H1 (cell line): ENCODE data around the gene TMCC1. TPM values are rescaled to one million over a fixed set of nuclear protein-coding genes. Genes with fewer than 3 reads are reported as not detected.

Experiments used
- ASH2L ChIP-seq: fragments of 200-600, 300-600 bp; sonication (generic); IDR thresholded peaks from one replicate; pipeline ENCODE4 v1.7.1; 2017; ENCODE audit warnings: low read length
- KDM4A ChIP-seq: IDR thresholded peaks from one replicate; pipeline ENCODE4 v1.7.1; 2012; ENCODE audit warnings: low read depth, mild to moderate bottlenecking, moderate library complexity, low read length, inconsistent platforms; ENCODE audit not compliant: severe bottlenecking
- PHF8 ChIP-seq: fragments of 200-600 bp; sonication (generic); conservative IDR thresholded peaks from 2 replicates; pipeline ENCODE4 v1.7.1; 2012; ENCODE audit warnings: low read depth, mild to moderate bottlenecking, inconsistent platforms, low read length, moderate library complexity
- RBBP5 ChIP-seq: IDR thresholded peaks from 2 replicates; pipeline ENCODE4 v1.7.1; 2012; ENCODE audit warnings: low read depth, mild to moderate bottlenecking, inconsistent platforms, low read length, moderate library complexity, borderline replicate concordance
- SIRT6 ChIP-seq: IDR thresholded peaks from one replicate; pipeline ENCODE4 v1.7.1; 2012; ENCODE audit warnings: low read length, inconsistent platforms
- SP4 ChIP-seq: IDR thresholded peaks from 2 replicates; pipeline ENCODE4 v1.6.1; 2012; ENCODE audit warnings: low read length, inconsistent platforms
- polyA plus RNA-seq, 7 experiments: library from polyadenylated mRNA; depleted of rRNA in 3 of 7; stranded (reverse) in 5 of 7; unstranded in 2 of 7; fragments of >200 nt in 5 of 7; fragments of 200-250 nt in 2 of 7; gene quantifications; 1 replicate in 5 of 7; 2 replicates in 1 of 7; 4 replicates in 1 of 7; pipeline versions ENCODE4 v1.2.1 to v1.2.3, GENCODE V29; 2011 to 2013; ENCODE audit warnings: missing spikeins in 2 of 7, mixed read lengths in 2 of 7
- total RNA-seq: library from RNA; stranded (reverse); fragmentation: NEBNext Ultra II Directional; extraction: Animal tissue kit (Norgen Biotek cat#: 25700); gene quantifications from 2 replicates; pipeline ENCODE4 v1.2.1, GENCODE V29; 2021
- TF ChIP-seq, protein P1 (sequence below), 3 experiments: IDR thresholded peaks; 1 replicate in 2 of 3; 2 replicates in 1 of 3; pipeline versions ENCODE4 v1.5.1 to v1.6.1; 2011; ENCODE audit warnings: low read length in 3 of 3, mild to moderate bottlenecking in 3 of 3, inconsistent platforms in 2 of 3, low read depth in 1 of 3, moderate library complexity in 1 of 3; ENCODE audit not compliant: insufficient read depth in 1 of 3; ENCODE audit errors: control extremely low read depth in 1 of 3

TMCC1 gene
- total and polyA plus RNA-seq, 2 of the 8 experiments (the other 6 are each of a cell fraction or from before 2014, with no cell fraction given) = 10.4 to 27.1 TPM

GRCh38 chr3:129892857-129893580, 492 bp downstream of the TMCC1 start (continued):
- TF ChIP-seq, protein P1, sequence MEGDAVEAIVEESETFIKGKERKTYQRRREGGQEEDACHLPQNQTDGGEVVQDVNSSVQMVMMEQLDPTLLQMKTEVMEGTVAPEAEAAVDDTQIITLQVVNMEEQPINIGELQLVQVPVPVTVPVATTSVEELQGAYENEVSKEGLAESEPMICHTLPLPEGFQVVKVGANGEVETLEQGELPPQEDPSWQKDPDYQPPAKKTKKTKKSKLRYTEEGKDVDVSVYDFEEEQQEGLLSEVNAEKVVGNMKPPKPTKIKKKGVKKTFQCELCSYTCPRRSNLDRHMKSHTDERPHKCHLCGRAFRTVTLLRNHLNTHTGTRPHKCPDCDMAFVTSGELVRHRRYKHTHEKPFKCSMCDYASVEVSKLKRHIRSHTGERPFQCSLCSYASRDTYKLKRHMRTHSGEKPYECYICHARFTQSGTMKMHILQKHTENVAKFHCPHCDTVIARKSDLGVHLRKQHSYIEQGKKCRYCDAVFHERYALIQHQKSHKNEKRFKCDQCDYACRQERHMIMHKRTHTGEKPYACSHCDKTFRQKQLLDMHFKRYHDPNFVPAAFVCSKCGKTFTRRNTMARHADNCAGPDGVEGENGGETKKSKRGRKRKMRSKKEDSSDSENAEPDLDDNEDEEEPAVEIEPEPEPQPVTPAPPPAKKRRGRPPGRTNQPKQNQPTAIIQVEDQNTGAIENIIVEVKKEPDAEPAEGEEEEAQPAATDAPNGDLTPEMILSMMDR (IDR thresholded peaks at IDR 0.05; ENCODE audit: control extremely low read depth in 1 of 3, insufficient read depth in 1 of 3, low read depth in 1 of 3, low read length in 3 of 3) = peak in 1 of 3 experiments; percentile 9; a peak in 1 of 4 replicates
- TF ChIP-seq SIRT6 (no peak), ASH2L (peak; percentile 88), PHF8 (peak; percentile 53; the same call in 1 of the 2 replicates), SP4 (no peak), RBBP5 (peak; percentile 83), KDM4A (peak; percentile 92)
